IMR-90 (cell line): Measurements from ENCODE around the gene NXN. TPM values are rescaled to one million over a fixed set of nuclear protein-coding genes. Genes with fewer than 3 reads are reported as not detected.

Source experiments
- ATAC-seq: fragments of 200-7000 bp; cut with Tn5 transposase; 2 replicates; pipeline ENCODE4 v1.9.1; 2020; ENCODE audit warnings: low read depth, mild to moderate bottlenecking, moderate library complexity
- BruUV-seq: library from RNA; stranded (reverse); fragments of 400-500 nt; replicated peaks from 2 replicates; lab custom pipeline; 2021; lab: Mats Ljungman, UMichigan
- CTCF ChIA-PET: fragments of 300-600 bp; formaldehyde crosslinking; extraction: SDS; loops from one replicate; lab custom pipeline; 2021; ENCODE audit warnings: antibody characterized with exemption; lab: Yijun Ruan, JAX
- POLR2A ChIA-PET: fragments of 300-600 bp; sonication (Branson Sonifier 250); formaldehyde crosslinking; loops from one replicate; lab custom pipeline; 2022; ENCODE audit warnings: antibody characterized with exemption; ENCODE audit not compliant: unreplicated experiment; lab: Charles Lee
- DNase-seq: peaks from one replicate; pipeline ENCODE4 v3.0.0; 2013
- H2AFZ ChIP-seq: replicated peaks from 2 replicates; pipeline ENCODE3; 2013; ENCODE audit warnings: low read length, mild to moderate bottlenecking; ENCODE audit not compliant: poor library complexity
- H2AK5ac ChIP-seq: 2 replicates; pipeline ENCODE4 v1.6.1; 2013; ENCODE audit warnings: low read depth, low read length, inconsistent platforms
- H2AK9ac ChIP-seq: replicated peaks from 2 replicates; pipeline ENCODE3; 2013; ENCODE audit warnings: mild to moderate bottlenecking, low read depth, low read length, moderate library complexity; ENCODE audit not compliant: poor library complexity
- H2BK120ac ChIP-seq: 2 replicates; pipeline ENCODE4 v1.6.1; 2013; ENCODE audit warnings: low read depth, low read length, inconsistent platforms
- H2BK15ac ChIP-seq: 3 replicates; pipeline ENCODE4 v1.6.1; 2013; ENCODE audit warnings: low read depth, low read length, inconsistent platforms
- H2BK20ac ChIP-seq: 2 replicates; pipeline ENCODE4 v1.6.1; 2013; ENCODE audit warnings: low read depth, mild to moderate bottlenecking, inconsistent platforms, low read length, moderate library complexity
- H2BK5ac ChIP-seq: 2 replicates; pipeline ENCODE4 v1.6.1; 2013; ENCODE audit warnings: mild to moderate bottlenecking, low read depth, low read length, inconsistent platforms; ENCODE audit not compliant: poor library complexity, severe bottlenecking
- H3K14ac ChIP-seq: replicated peaks from 2 replicates; pipeline ENCODE4 v1.6.1; 2013; ENCODE audit warnings: low read depth, low read length, inconsistent platforms
- H3K18ac ChIP-seq: 2 replicates; pipeline ENCODE4 v1.6.1; 2013; ENCODE audit warnings: low read depth, low read length, control low read depth
- H3K23ac ChIP-seq: 2 replicates; pipeline ENCODE4 v1.6.1; 2013; ENCODE audit warnings: low read depth, low read length, inconsistent platforms
- H3K27ac ChIP-seq: 2 replicates; pipeline ENCODE4 v1.5.1; 2013; ENCODE audit warnings: mild to moderate bottlenecking, control low read depth, low read length; ENCODE audit not compliant: insufficient read depth
- H3K27me3 ChIP-seq: 2 replicates; pipeline ENCODE4 v1.6.1; 2013; ENCODE audit warnings: low read length; ENCODE audit not compliant: control insufficient read depth, insufficient read depth
- H3K36me3 ChIP-seq: 2 replicates; pipeline ENCODE4 v1.6.1; 2013; ENCODE audit warnings: low read length, mixed read lengths; ENCODE audit not compliant: control insufficient read depth, insufficient read depth
- H3K4ac ChIP-seq: 2 replicates; pipeline ENCODE4 v1.6.1; 2013; ENCODE audit warnings: low read depth, low read length, inconsistent platforms
- H3K4me1 ChIP-seq: 2 replicates; pipeline ENCODE4 v1.6.1; 2013; ENCODE audit warnings: low read length, mixed read lengths; ENCODE audit not compliant: control insufficient read depth, insufficient read depth
- H3K4me2 ChIP-seq: 2 replicates; pipeline ENCODE4 v1.6.1; 2013; ENCODE audit warnings: low read depth, mild to moderate bottlenecking, control low read depth, low read length, moderate library complexity
- H3K4me3 ChIP-seq: 2 replicates; pipeline ENCODE4 v1.5.1; 2013; ENCODE audit warnings: low read depth, mild to moderate bottlenecking, control low read depth, low read length, moderate library complexity; ENCODE audit not compliant: insufficient read depth
- H3K56ac ChIP-seq: 2 replicates; pipeline ENCODE4 v1.6.1; 2013; ENCODE audit warnings: low read length, inconsistent platforms; ENCODE audit not compliant: insufficient read depth; ENCODE audit errors: extremely low read depth
- H3K79me1 ChIP-seq, 2 experiments: 2 replicates each; pipeline ENCODE4 v1.6.1; 2013; ENCODE audit warnings: low read length in 2 of 2, inconsistent platforms in 1 of 2, low read depth in 1 of 2
- H3K9ac ChIP-seq: 2 replicates; pipeline ENCODE4 v1.6.1; 2013; ENCODE audit warnings: low read depth, low read length, control low read depth
- H3K9me1 ChIP-seq: 2 replicates; pipeline ENCODE4 v1.6.1; 2013; ENCODE audit warnings: low read length, inconsistent platforms; ENCODE audit not compliant: insufficient read depth
- H3K9me3 ChIP-seq: 2 replicates; pipeline ENCODE4 v1.6.1; 2013; ENCODE audit warnings: low read length; ENCODE audit not compliant: control insufficient read depth, insufficient read depth
- H4K20me1 ChIP-seq: 2 replicates; pipeline ENCODE4 v1.6.1; 2013; ENCODE audit warnings: low read length, inconsistent platforms; ENCODE audit not compliant: insufficient read depth
- H4K5ac ChIP-seq: 2 replicates; pipeline ENCODE4 v1.6.1; 2013; ENCODE audit warnings: mild to moderate bottlenecking, low read depth, low read length, control low read depth
- H4K8ac ChIP-seq, 2 experiments: 2 replicates each; pipeline ENCODE4 v1.6.1; 2013; ENCODE audit warnings: low read depth in 2 of 2, low read length in 2 of 2, control low read depth in 1 of 2, inconsistent platforms in 1 of 2
- H4K91ac ChIP-seq: 2 replicates; pipeline ENCODE4 v1.6.1; 2013; ENCODE audit warnings: low read depth, low read length, inconsistent platforms; ENCODE audit not compliant: insufficient read depth
- BHLHE40 ChIP-seq: fragments of 150-350 bp; IDR thresholded peaks from 2 replicates; pipeline ENCODE4 v1.6.1; 2016; ENCODE audit warnings: mild to moderate bottlenecking, low read depth, low read length
- CEBPB ChIP-seq: IDR thresholded peaks from 2 replicates; pipeline ENCODE4 v1.6.1; 2012; ENCODE audit warnings: low read depth, low read length, improper control_type of control experiment
- CHD1 ChIP-seq: IDR thresholded peaks from 2 replicates; pipeline ENCODE4 v1.6.1; 2012; ENCODE audit warnings: low read depth, low read length, improper control_type of control experiment
- CTCF ChIP-seq: conservative IDR thresholded peaks from 2 replicates; pipeline ENCODE4 v1.5.1; 2012; ENCODE audit warnings: mild to moderate bottlenecking, low read depth, low read length, improper control_type of control experiment
- ELK1 ChIP-seq: fragments of 150-350 bp; IDR thresholded peaks from 2 replicates; pipeline ENCODE4 v1.6.1; 2016; ENCODE audit warnings: low read depth, mild to moderate bottlenecking, low read length, moderate library complexity, borderline replicate concordance
- FOS ChIP-seq: fragments of 150-350 bp; IDR thresholded peaks from 2 replicates; pipeline ENCODE4 v1.6.1; 2016; ENCODE audit warnings: low read depth, low read length
- MAFK ChIP-seq: IDR thresholded peaks from 2 replicates; pipeline ENCODE4 v1.6.1; 2012; ENCODE audit warnings: low read depth, low read length, improper control_type of control experiment
- MAZ ChIP-seq: IDR thresholded peaks from 2 replicates; pipeline ENCODE4 v1.6.1; 2012; ENCODE audit warnings: low read depth, mild to moderate bottlenecking, low read length, improper control_type of control experiment, moderate library complexity, borderline replicate concordance
- MXI1 ChIP-seq: IDR thresholded peaks from 2 replicates; pipeline ENCODE4 v1.6.1; 2012; ENCODE audit warnings: low read depth, mild to moderate bottlenecking, low read length, moderate library complexity, borderline replicate concordance
- NFE2L2 ChIP-seq: fragments of 150-350 bp; IDR thresholded peaks from 2 replicates; pipeline ENCODE4 v1.6.1; 2016; ENCODE audit warnings: low read depth, mild to moderate bottlenecking, low read length
- POLR2A ChIP-seq: IDR thresholded peaks from 2 replicates; pipeline ENCODE4 v1.6.1; 2012; ENCODE audit warnings: mild to moderate bottlenecking, low read depth, low read length
- RAD21 ChIP-seq: IDR thresholded peaks from 2 replicates; pipeline ENCODE4 v1.6.1; 2012; ENCODE audit warnings: low read length, improper control_type of control experiment
- RCOR1 ChIP-seq: IDR thresholded peaks from 2 replicates; pipeline ENCODE4 v1.6.1; 2012; ENCODE audit warnings: mild to moderate bottlenecking, low read length, improper control_type of control experiment; ENCODE audit not compliant: insufficient replicate concordance
- RFX5 ChIP-seq: IDR thresholded peaks from 2 replicates; pipeline ENCODE4 v1.8.0; 2012; ENCODE audit warnings: low read depth, mild to moderate bottlenecking, low read length, moderate library complexity
- SMC3 ChIP-seq: fragments of 150-350 bp; IDR thresholded peaks from 2 replicates; pipeline ENCODE4 v1.6.1; 2016; ENCODE audit warnings: low read depth, mild to moderate bottlenecking, antibody characterized with exemption, low read length, moderate library complexity
- USF2 ChIP-seq: fragments of 150-350 bp; IDR thresholded peaks from 2 replicates; pipeline ENCODE4 v1.6.1; 2017; ENCODE audit warnings: mild to moderate bottlenecking, antibody characterized with exemption, low read length, low read depth
- WGBS, 2 experiments: methylation state at CpG; one replicate each; pipeline versions ENCODE4 v1.1.5 to v1.1.7; 2013; ENCODE audit warnings: missing lambda C conversion rate in 2 of 2; ENCODE audit not compliant: insufficient read length in 1 of 2; ENCODE audit errors: extremely low coverage in 2 of 2; 5-methylcytosine and 5-hydroxymethylcytosine counted together
- dilution Hi-C: fragments of 300-500 bp; cut with HindIII; formaldehyde crosslinking; loops from one replicate; pipeline ENCODE4 v1.14.3; 2018; ENCODE audit warnings: low sequenced_read_pairs; ENCODE audit not compliant: unreplicated experiment
- in situ Hi-C: fragments of 300-500 bp; cut with MboI; formaldehyde crosslinking; loops from 3 replicates; pipeline ENCODE4 v1.14.3; 2019; ENCODE audit warnings: low sequenced_read_pairs, inconsistent platforms, mixed read lengths
- intact Hi-C: fragments of 100-400 bp; cut with micrococcal nuclease; formaldehyde crosslinking; loops from 2 replicates; pipeline ENCODE4 v1.10.0; 2022
- polyA plus RNA-seq, 3 experiments: library from polyadenylated mRNA; depleted of rRNA; stranded (reverse); fragments of >200 nt; gene quantifications; 2 replicates each; pipeline ENCODE4 v1.2.3, GENCODE V29; 2012; ENCODE audit warnings: low replicate concordance in 1 of 3
- total RNA-seq: library from RNA; depleted of rRNA; stranded (reverse); fragments of >200 nt; gene quantifications from 2 replicates; pipeline ENCODE4 v1.2.3, GENCODE V29; 2012

The NXN gene
- total and polyA plus RNA-seq, 2 of the 4 experiments (the other 2 are of a cell fraction), result 52.5 to 116 TPM

- no peak for TF ChIP-seq CTCF
- no peak for TF ChIP-seq POLR2A
- TF ChIP-seq RFX5, result no peak
- TF ChIP-seq MAFK, result no peak
- TF ChIP-seq CEBPB, result no peak
- TF ChIP-seq CHD1, result no peak
- TF ChIP-seq ELK1, result no peak
- no peak for TF ChIP-seq NFE2L2
- no peak for TF ChIP-seq SMC3
- no peak for TF ChIP-seq BHLHE40
- no peak for TF ChIP-seq RAD21
- no peak for TF ChIP-seq RCOR1
- TF ChIP-seq MXI1, result no peak
- TF ChIP-seq MAZ, result no peak
- TF ChIP-seq FOS, result no peak
- no peak for TF ChIP-seq USF2
- Histone ChIP-seq H3K4me2 (no peak overlapping the region), H4K91ac (no peak overlapping the region), H4K8ac (no peak overlapping the region), H2BK20ac (no peak overlapping the region), H3K79me1 (peaks cover 0 to 36% of the 10 kb centered on the region in 2 experiments; a peak in 3 of 4 replicates), H4K20me1 (peaks cover 21% of the 10 kb centered on the region), H3K9me1 (peaks cover 13% of the 10 kb centered on the region), H4K5ac (no peak overlapping the region), H3K9me3 (no peaks in the 10 kb centered on the region), H3K4ac (no peak overlapping the region), H2AK5ac (no peak overlapping the region), H3K27ac (no peak overlapping the region), H3K18ac (no peak overlapping the region), H3K14ac (no peak overlapping the region), H3K36me3 (no peaks in the 10 kb centered on the region; the same call in 1 of the 2 replicates), H2AK9ac (no peak overlapping the region), H3K27me3 (no peaks in the 10 kb centered on the region), H2BK5ac (no peak overlapping the region), H2BK15ac (no peak overlapping the region), H3K56ac (no peak overlapping the region), H3K4me1 (peaks cover 21% of the 10 kb centered on the region), H3K4me3 (no peak overlapping the region), H3K23ac (no peak overlapping the region), H3K9ac (no peak overlapping the region), H2BK120ac (no peak overlapping the region), H2AFZ (no peak overlapping the region)
- ATAC-seq (no peak), DNase-seq (no peak)
- dilution Hi-C loops (no loop called here), in situ Hi-C loops (no loop called here), intact Hi-C loops (no loop called here)
- no TSS peak for BruUV-seq
- POLR2A ChIA-PET, result interaction anchor here (0.6 kb wide), 1 partner anchor 50 kb away, joined by 3 read pairs; no protein-coding TSS in a partner anchor
- CTCF ChIA-PET, result no interaction called here
- WGBS, 2 experiments, result 96% methylated on average over 4 of the region's 10 CpGs; no CpG with 5 or more reads in 1 of the 2 experiments
These were observed 47.0 kb upstream of the NXN start for GRCh38 chr17:1026599-1026975.
